CD4-positive, alpha-beta memory T cell (primary cell): ENCODE results near the gene UBQLN1. TPM values are rescaled to one million over a fixed set of nuclear protein-coding genes. Genes with fewer than 3 reads are reported as not detected.

Source experiments
- CTCF ChIA-PET: fragments of 350-600 bp; sonication (Branson Sonifier 250); formaldehyde crosslinking; loops from one replicate; lab custom pipeline; 2021; ENCODE audit warnings: inconsistent platforms; ENCODE audit not compliant: partially characterized antibody; lab: Charles Lee
- POLR2A ChIA-PET: fragments of 350-600 bp; sonication (Branson Sonifier 250); formaldehyde crosslinking; loops from one replicate; lab custom pipeline; 2021; ENCODE audit not compliant: partially characterized antibody; lab: Charles Lee
- DNase-seq, 5 donors: peaks; one replicate each; pipeline versions ENCODE4 v3.0.0 to v3.0.0-alpha.2; 2020 to 2022; ENCODE audit warnings: mixed read lengths in 1 of 5
- H3K27ac ChIP-seq: one replicate; pipeline ENCODE4 v1.7.0; 2013; ENCODE audit warnings: low read depth, low read length
- H3K27me3 ChIP-seq: 2 replicates; pipeline ENCODE4 v1.7.0; 2013; ENCODE audit warnings: mild to moderate bottlenecking, low read length, moderate library complexity; ENCODE audit not compliant: insufficient read depth
- H3K36me3 ChIP-seq: 2 replicates; pipeline ENCODE4 v1.7.0; 2013; ENCODE audit warnings: mild to moderate bottlenecking, low read length, moderate library complexity; ENCODE audit not compliant: insufficient read depth
- H3K4me1 ChIP-seq: 2 replicates; pipeline ENCODE4 v1.7.0; 2013; ENCODE audit warnings: mild to moderate bottlenecking, low read length, moderate library complexity; ENCODE audit not compliant: insufficient read depth
- H3K4me3 ChIP-seq, 2 donors: one replicate each; pipeline ENCODE4 v1.7.0; 2013; ENCODE audit warnings: low read length in 2 of 2, mild to moderate bottlenecking in 1 of 2
- H3K9me3 ChIP-seq, 2 donors: one replicate each; pipeline ENCODE4 v1.7.0; 2013; ENCODE audit warnings: low read length in 2 of 2, control low read depth in 1 of 2; ENCODE audit not compliant: control insufficient read depth in 1 of 2
- H3K27ac Mint-ChIP-seq, 7 donors: one replicate each; pipeline ENCODE4 v1.8.0; 2020 to 2021; ENCODE audit warnings: mixed read lengths in 7 of 7, mild to moderate bottlenecking in 6 of 7, inconsistent platforms in 3 of 7, moderate library complexity in 3 of 7
- H3K27me3 Mint-ChIP-seq, 2 donors: one replicate each; pipeline ENCODE4 v1.8.0; 2020 to 2021; ENCODE audit warnings: mixed read lengths in 2 of 2
- H3K36me3 Mint-ChIP-seq, 2 donors: one replicate each; pipeline ENCODE4 v1.8.0; 2020 to 2021; ENCODE audit warnings: mixed read lengths in 2 of 2, inconsistent platforms in 1 of 2, mild to moderate bottlenecking in 1 of 2
- H3K4me1 Mint-ChIP-seq, 4 donors: one replicate each; pipeline ENCODE4 v1.8.0; 2020 to 2021; ENCODE audit warnings: mixed read lengths in 4 of 4, mild to moderate bottlenecking in 1 of 4
- H3K4me3 Mint-ChIP-seq, 8 donors: one replicate each; pipeline ENCODE4 v1.8.0; 2020 to 2021; ENCODE audit warnings: mixed read lengths in 8 of 8, mild to moderate bottlenecking in 7 of 8, moderate library complexity in 6 of 8, inconsistent platforms in 3 of 8
- H3K9me3 Mint-ChIP-seq, 8 donors: one replicate each; pipeline ENCODE4 v1.8.0; 2020 to 2021; ENCODE audit warnings: mixed read lengths in 8 of 8, mild to moderate bottlenecking in 5 of 8, inconsistent platforms in 3 of 8, moderate library complexity in 1 of 8
- intact Hi-C: fragments of 100-400 bp; cut with micrococcal nuclease; formaldehyde crosslinking; loops from one replicate; pipeline ENCODE4 v1.15.1; 2023
- polyA plus RNA-seq, 2 donors: library from polyadenylated mRNA; unstranded; fragments of 300-500 nt; fragmentation: Illumina TruSeq; gene quantifications; one replicate each; pipeline ENCODE4 v1.2.3, GENCODE V29; 2021
- total RNA-seq, 2 experiments: library from RNA; stranded (reverse); gene quantifications; one replicate each; pipeline ENCODE4 v1.2.3, GENCODE V29; 2021

UBQLN1 gene
- total and polyA plus RNA-seq, 4 experiments from 2014 or later: 66.8 to 122 (median 93.2) TPM

DNA sequence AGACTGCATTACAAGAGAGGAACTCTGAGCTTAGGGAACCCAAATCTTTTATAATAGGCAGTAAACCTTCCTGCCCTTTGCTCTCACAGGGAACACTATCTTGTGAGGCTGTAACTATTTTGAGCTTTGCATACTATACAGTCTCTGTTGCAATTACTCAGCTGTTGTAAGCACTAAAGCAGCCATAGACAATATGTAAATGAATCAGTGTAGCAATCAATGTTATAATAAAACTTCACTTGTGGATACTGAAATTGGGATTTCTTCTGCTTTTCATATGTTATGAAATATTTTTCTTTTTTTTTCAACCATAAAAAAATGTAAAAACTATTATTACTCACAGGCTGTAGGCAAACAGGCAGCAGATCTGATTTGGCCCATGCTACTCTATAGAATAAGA is 16.7 kb upstream of the UBQLN1 start:
- CTCF ChIA-PET: no interaction called here
- Mint-ChIP-seq H3K9me3 (peaks cover 0 to 8% (median 3%) of the 10 kb centered on the region in 8 donors), H3K36me3 (peaks cover 0 to 5% of the 10 kb centered on the region in 2 donors), H3K4me1 (no peaks in the 10 kb centered on the region), H3K27ac (no peak overlapping the region), H3K4me3 (no peak overlapping the region), H3K27me3 (peaks cover 0 to 2% of the 10 kb centered on the region in 2 donors)
- POLR2A ChIA-PET: no interaction called here
- no peaks in the 10 kb centered on the region for H3K9me3 ChIP-seq
- no peak for DNase-seq
- H3K27ac ChIP-seq: no peak overlapping the region
- H3K4me3 ChIP-seq: no peak overlapping the region
- intact Hi-C loops: no loop called here
- H3K36me3 ChIP-seq: no peaks in the 10 kb centered on the region
- no peaks in the 10 kb centered on the region for H3K4me1 ChIP-seq
- no peaks in the 10 kb centered on the region for H3K27me3 ChIP-seq

DNA sequence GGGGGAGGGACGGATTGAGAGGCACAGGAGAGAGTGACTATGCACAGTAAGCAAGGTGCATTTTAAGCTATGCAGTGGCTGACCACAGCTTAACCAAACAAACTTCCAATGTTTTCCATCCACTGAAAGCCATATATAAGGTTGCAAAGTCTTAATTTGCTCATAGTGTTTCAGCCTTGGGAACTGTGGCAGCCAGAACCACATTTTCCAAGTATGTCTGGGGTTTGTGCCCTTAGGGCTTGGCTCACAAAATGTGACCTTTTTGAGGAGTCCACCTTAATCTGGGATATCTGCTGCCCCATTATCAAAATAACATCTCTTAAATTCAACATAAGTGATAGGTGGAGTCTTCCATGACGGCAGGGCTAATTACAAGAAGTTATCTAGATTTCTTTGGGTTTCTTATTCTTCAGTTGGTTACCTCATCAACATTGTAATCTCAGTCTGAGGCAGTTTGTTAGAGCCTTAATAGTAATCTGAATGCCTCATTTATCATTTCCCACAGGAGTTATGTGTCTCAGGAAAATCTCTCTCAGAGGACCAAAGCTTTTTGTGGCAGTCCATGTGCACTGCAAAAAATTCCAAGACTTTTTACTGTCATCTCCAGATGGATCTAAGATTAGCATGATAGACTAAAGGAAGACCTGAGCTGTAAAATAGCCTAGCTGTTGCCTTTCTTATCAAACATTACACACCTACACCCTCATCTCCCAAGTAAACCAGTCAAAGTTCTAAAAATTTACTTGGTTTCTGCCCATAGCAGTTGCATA is 15.2 kb upstream of the UBQLN1 start:
- H3K36me3 ChIP-seq: no peaks in the 10 kb centered on the region
- Mint-ChIP-seq H3K36me3 (peaks cover 0 to 5% of the 10 kb centered on the region in 2 donors), H3K27me3 (peaks cover 0 to 2% of the 10 kb centered on the region in 2 donors), H3K27ac (no peak overlapping the region), H3K4me3 (no peak overlapping the region), H3K9me3 (peaks cover 0 to 8% (median 3%) of the 10 kb centered on the region in 8 donors), H3K4me1 (no peaks in the 10 kb centered on the region)
- no peaks in the 10 kb centered on the region for H3K27me3 ChIP-seq
- no peak overlapping the region for H3K27ac ChIP-seq
- H3K9me3 ChIP-seq: no peaks in the 10 kb centered on the region
- H3K4me1 ChIP-seq: no peaks in the 10 kb centered on the region
- H3K4me3 ChIP-seq: no peak overlapping the region
- ChIA-PET CTCF (no interaction called here), POLR2A (no interaction called here)
- DNase-seq: no peak
- intact Hi-C loops: no loop called here

DNA sequence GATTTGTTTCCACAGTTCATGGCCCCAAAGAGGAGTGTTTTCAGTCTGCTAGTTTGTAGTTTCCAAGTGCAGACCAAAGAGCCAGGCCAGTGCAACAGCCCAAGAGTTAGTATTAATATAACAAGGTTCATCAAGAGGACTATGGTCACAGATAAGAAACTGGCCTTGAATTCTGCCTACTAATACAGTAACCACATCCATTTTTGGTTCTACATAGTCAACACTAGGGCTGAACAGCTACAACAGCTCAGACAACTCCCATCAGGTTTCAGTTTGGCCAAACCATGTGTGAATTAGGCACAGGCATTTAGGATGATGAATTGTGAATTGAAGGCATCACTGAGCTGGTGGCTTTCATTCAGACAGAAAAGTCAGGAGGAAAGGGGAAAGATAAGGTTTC is 13.8 kb upstream of the UBQLN1 start:
- peaks cover 0 to 5% of the 10 kb centered on the region in 2 donors for H3K36me3 Mint-ChIP-seq
- peaks cover 0 to 8% (median 4%) of the 10 kb centered on the region in 8 donors for H3K9me3 Mint-ChIP-seq
- intact Hi-C loops: no loop called here
- CTCF ChIA-PET: no interaction called here
- Histone ChIP-seq H3K4me3 (no peak overlapping the region), H3K4me1 (no peaks in the 10 kb centered on the region), H3K27ac (no peak overlapping the region), H3K27me3 (no peaks in the 10 kb centered on the region), H3K36me3 (no peaks in the 10 kb centered on the region), H3K9me3 (no peaks in the 10 kb centered on the region)
- POLR2A ChIA-PET: no interaction called here
- no peak overlapping the region for H3K4me3 Mint-ChIP-seq
- no peak overlapping the region for H3K27ac Mint-ChIP-seq
- DNase-seq: no peak
- peaks cover 0 to 2% of the 10 kb centered on the region in 2 donors for H3K27me3 Mint-ChIP-seq
- H3K4me1 Mint-ChIP-seq: no peaks in the 10 kb centered on the region

DNA sequence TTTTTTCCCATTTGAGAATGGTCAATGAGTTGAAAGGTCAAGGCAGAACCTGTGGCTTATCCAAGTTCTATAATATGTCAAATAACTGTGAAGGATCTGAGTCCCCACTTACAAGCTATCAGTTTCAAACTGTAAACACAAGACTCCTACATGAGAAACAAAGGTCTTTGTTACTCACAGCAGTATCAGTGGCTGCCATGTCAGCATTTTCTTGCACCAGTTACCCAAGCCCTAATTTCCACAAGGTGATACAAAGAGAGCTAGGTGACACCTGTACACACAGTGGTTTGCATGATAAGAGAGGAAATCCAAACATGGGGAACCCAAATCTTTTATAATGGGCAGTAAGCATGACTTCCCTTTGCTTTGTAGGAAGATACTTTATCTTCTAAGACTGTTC is 8.0 kb upstream of the UBQLN1 start:
- no peak for DNase-seq
- CTCF ChIA-PET: no interaction called here
- peaks cover 0 to 3% (median 0%) of the 10 kb centered on the region in 8 donors for H3K9me3 Mint-ChIP-seq
- POLR2A ChIA-PET: interaction anchor here (0.6 kb wide), 1 partner anchor 205 kb away, joined by 3 read pairs; no protein-coding TSS in a partner anchor
- intact Hi-C loops: no loop called here
- H3K4me3 Mint-ChIP-seq: no peak overlapping the region
- H3K4me3 ChIP-seq: no peak overlapping the region
- no peaks in the 10 kb centered on the region for H3K4me1 Mint-ChIP-seq
- no peaks in the 10 kb centered on the region for H3K9me3 ChIP-seq
- H3K27me3 ChIP-seq: no peaks in the 10 kb centered on the region
- H3K27ac Mint-ChIP-seq: no peak overlapping the region
- no peaks in the 10 kb centered on the region for H3K36me3 ChIP-seq
- no peak overlapping the region for H3K27ac ChIP-seq
- no peaks in the 10 kb centered on the region for H3K27me3 Mint-ChIP-seq
- no peaks in the 10 kb centered on the region for H3K36me3 Mint-ChIP-seq
- H3K4me1 ChIP-seq: no peaks in the 10 kb centered on the region

DNA sequence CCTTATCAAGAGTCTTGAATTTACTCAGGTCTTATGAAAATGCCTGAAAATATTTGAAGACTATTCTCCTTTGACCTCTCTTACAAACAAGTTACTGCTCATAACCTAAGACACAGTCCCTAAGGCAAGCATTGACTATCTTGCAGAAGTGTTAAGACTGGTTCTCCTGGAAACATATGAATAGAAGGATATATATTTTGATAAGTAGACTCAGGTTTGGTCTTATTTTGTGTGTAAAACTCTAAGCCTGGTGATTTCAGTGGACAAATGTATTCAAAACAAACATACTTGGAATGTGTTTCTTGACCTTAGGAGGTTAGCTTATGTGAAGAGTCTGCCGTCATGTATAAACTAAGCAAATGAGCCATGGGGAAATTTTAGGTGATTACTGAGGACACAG is 7.5 kb upstream of the UBQLN1 start:
- no peaks in the 10 kb centered on the region for H3K36me3 Mint-ChIP-seq
- intact Hi-C loops: no loop called here
- DNase-seq: no peak
- CTCF ChIA-PET: no interaction called here
- Histone ChIP-seq H3K27ac (no peak overlapping the region), H3K27me3 (no peaks in the 10 kb centered on the region), H3K4me1 (no peaks in the 10 kb centered on the region), H3K36me3 (no peaks in the 10 kb centered on the region), H3K4me3 (no peak overlapping the region), H3K9me3 (no peaks in the 10 kb centered on the region)
- H3K4me3 Mint-ChIP-seq: no peak overlapping the region
- H3K9me3 Mint-ChIP-seq: peaks cover 0 to 3% (median 0%) of the 10 kb centered on the region in 8 donors
- peak overlapping the region in 1 of 7 donors; percentile 1 for H3K27ac Mint-ChIP-seq
- POLR2A ChIA-PET: interaction anchor here (0.6 kb wide), 1 partner anchor 205 kb away, joined by 3 read pairs; no protein-coding TSS in a partner anchor
- H3K4me1 Mint-ChIP-seq: no peaks in the 10 kb centered on the region
- no peaks in the 10 kb centered on the region for H3K27me3 Mint-ChIP-seq

DNA sequence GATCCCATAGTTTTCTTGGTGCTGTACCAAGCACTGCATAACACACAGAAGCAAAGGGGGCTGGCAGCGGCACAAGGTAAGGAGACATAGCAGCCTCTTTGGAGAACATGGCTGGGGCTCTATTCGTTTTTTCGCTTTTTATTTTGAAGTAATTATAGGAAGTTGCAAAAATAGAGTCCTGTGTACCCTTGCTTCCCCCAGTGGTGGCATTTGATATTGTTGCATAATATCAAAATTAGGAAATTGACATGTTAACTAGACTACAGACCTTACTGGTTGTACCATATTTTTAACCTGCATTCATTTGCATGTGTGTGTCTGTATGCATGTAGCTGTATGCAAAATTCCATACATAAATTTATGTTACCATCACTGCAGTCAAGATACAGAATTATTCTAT is 6.6 kb upstream of the UBQLN1 start:
- Mint-ChIP-seq H3K36me3 (no peaks in the 10 kb centered on the region), H3K27ac (no peak overlapping the region), H3K4me3 (no peak overlapping the region), H3K9me3 (peaks cover 0 to 3% (median 0%) of the 10 kb centered on the region in 8 donors), H3K4me1 (peaks cover 2 to 3% (median 2%) of the 10 kb centered on the region in 4 donors), H3K27me3 (no peaks in the 10 kb centered on the region)
- intact Hi-C loops: no loop called here
- Histone ChIP-seq H3K4me1 (no peaks in the 10 kb centered on the region), H3K36me3 (no peaks in the 10 kb centered on the region), H3K27me3 (no peaks in the 10 kb centered on the region), H3K27ac (no peak overlapping the region), H3K9me3 (no peaks in the 10 kb centered on the region), H3K4me3 (no peak overlapping the region)
- DNase-seq: peak in 2 of 5 donors; percentile 11 to 20
- POLR2A ChIA-PET: no interaction called here
- CTCF ChIA-PET: no interaction called here

DNA sequence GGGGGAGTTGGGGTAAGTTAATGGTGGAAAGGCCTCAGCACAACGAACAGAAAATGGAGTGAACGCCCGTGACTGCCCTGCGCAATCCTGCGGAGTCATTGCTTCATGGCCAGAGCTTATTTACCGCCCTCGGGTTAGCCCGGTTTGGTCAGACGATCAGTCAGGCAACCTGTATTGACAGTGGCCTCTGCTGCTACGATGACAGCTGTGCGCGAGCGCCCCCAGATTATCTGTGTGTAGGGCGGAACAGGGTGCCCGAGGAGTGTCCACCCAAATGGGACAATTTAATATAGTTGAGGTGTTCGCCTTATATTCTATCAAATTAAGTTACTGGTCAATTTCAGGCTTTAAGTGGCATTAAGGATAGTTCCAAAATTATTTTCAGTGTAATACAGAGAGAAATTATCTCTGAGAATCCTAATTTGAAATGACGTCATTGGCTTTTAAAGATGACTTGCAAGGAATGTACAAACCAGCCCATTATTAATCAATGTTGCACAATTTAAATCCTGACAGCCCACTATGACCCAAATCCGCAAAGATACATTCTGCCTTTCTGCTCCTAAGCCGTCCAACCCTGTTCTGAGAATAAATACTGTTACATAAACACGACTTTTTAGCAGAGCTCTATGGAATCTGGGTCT is 879 bp upstream of the UBQLN1 start:
- CTCF ChIA-PET: interaction anchor here (0.7 to 4.1 kb wide), 9 partner anchors 10 to 269 kb away, joined by 3 to 20 read pairs (median 5); no protein-coding TSS in a partner anchor
- H3K4me3 ChIP-seq: peak overlapping the region; percentile 94 to 97

More for the DNA sequence above, 879 bp upstream of the UBQLN1 start:
- H3K4me3 Mint-ChIP-seq: peak overlapping the region; percentile 87 to 99 (median 92)
- Histone ChIP-seq H3K9me3 (no peaks in the 10 kb centered on the region), H3K4me1 (peaks cover 35% of the 10 kb centered on the region), H3K27ac (peak overlapping the region; percentile 98), H3K36me3 (no peaks in the 10 kb centered on the region), H3K27me3 (no peaks in the 10 kb centered on the region)
- peaks cover 30 to 43% (median 35%) of the 10 kb centered on the region in 4 donors for H3K4me1 Mint-ChIP-seq
- peak in 1 of 5 donors; percentile 56 for DNase-seq
- peak overlapping the region; percentile 99 to 100 (median 100) for H3K27ac Mint-ChIP-seq
- POLR2A ChIA-PET: interaction anchor here (0.8 to 3.5 kb wide), 19 partner anchors 9 to 585 kb away, joined by 3 to 59 read pairs (median 8); partner anchors contain the start of genes HNRNPK, IDNK, KIF27 and RMI1
- H3K27me3 Mint-ChIP-seq: no peaks in the 10 kb centered on the region
- H3K36me3 Mint-ChIP-seq: peaks cover 5 to 16% of the 10 kb centered on the region in 2 donors
- H3K9me3 Mint-ChIP-seq: peaks cover 0 to 2% (median 0%) of the 10 kb centered on the region in 8 donors
- intact Hi-C loops: loop anchor here (1.0 to 5.0 kb wide), 4 partner anchors 41 to 272 kb away; partner anchors contain the start of genes GKAP1, HNRNPK and RMI1
